GM10266 (cell line): ENCODE measurements around the gene EFHC1.

Experiments used
- DNase-seq: peaks from one replicate; pipeline ENCODE4 v3.0.0; 2012; ENCODE audit errors: extremely low spot score
- CTCF ChIP-seq: IDR thresholded peaks from 2 replicates; pipeline ENCODE4 v1.5.1; 2012; ENCODE audit warnings: mild to moderate bottlenecking, low read depth; ENCODE audit not compliant: control insufficient read depth, insufficient read depth; ENCODE audit errors: missing control alignments

EFHC1 gene

GRCh38 chr6:52489881-52490280, 69.7 kb downstream of the EFHC1 start:
- no peak for TF ChIP-seq CTCF
- DNase-seq = no peak

- no peak for DNase-seq
- TF ChIP-seq CTCF = no peak
Observed at GRCh38 chr6:52491203-52492069, 71.3 kb downstream of the EFHC1 start.

- no peak for DNase-seq
- TF ChIP-seq CTCF = no peak
Observed at GRCh38 chr6:52493669-52494068, 73.5 kb downstream of the EFHC1 start.

GRCh38 chr6:52494298-52495072, 74.3 kb downstream of the EFHC1 start:
- no peak for DNase-seq
- no peak for TF ChIP-seq CTCF

GRCh38 chr6:52495922-52496321, 75.8 kb downstream of the EFHC1 start:
- TF ChIP-seq CTCF = no peak
- DNase-seq = no peak

GRCh38 chr6:52496631-52497030, 76.5 kb downstream of the EFHC1 start:
- no peak for DNase-seq

More at GRCh38 chr6:52496631-52497030, 76.5 kb downstream of the EFHC1 start:
- TF ChIP-seq CTCF = no peak
